Astrocyte (in vitro differentiated cells and primary cell): ENCODE results near the gene KCTD15. TPM values are rescaled to one million over a fixed set of nuclear protein-coding genes. Genes with fewer than 3 reads are reported as not detected.

Experiments
- DNase-seq: peaks from one replicate; pipeline ENCODE4 v3.0.0-alpha.2; 2010; ENCODE audit warnings: low read depth
- FAIRE-seq: peaks from 2 replicates; lab custom pipeline; 2011; peaks lifted over from hg19 to GRCh38; lab: Jason Lieb, UNC
- H2AFZ ChIP-seq: 2 replicates; pipeline ENCODE4 v1.6.0; 2012; ENCODE audit warnings: low read depth, low read length, inconsistent platforms
- H3K27ac ChIP-seq: 2 replicates; pipeline ENCODE4 v1.5.1; 2011; ENCODE audit warnings: low read depth, low read length, inconsistent platforms
- H3K27me3 ChIP-seq: 2 replicates; pipeline ENCODE4 v1.6.0; 2011; ENCODE audit warnings: low read length, inconsistent platforms; ENCODE audit not compliant: insufficient read depth
- H3K36me3 ChIP-seq: 2 replicates; pipeline ENCODE4 v1.5.1; 2011; ENCODE audit warnings: low read length, inconsistent platforms; ENCODE audit not compliant: insufficient read depth
- H3K4me1 ChIP-seq: 2 replicates; pipeline ENCODE4 v1.5.1; 2011; ENCODE audit warnings: low read length, inconsistent platforms; ENCODE audit not compliant: insufficient read depth
- H3K4me2 ChIP-seq: 2 replicates; pipeline ENCODE4 v1.6.0; 2012; ENCODE audit warnings: low read length, inconsistent platforms
- H3K4me3 ChIP-seq: 2 replicates; pipeline ENCODE4 v1.5.1; 2011; ENCODE audit warnings: low read depth, mild to moderate bottlenecking, low read length, inconsistent platforms; ENCODE audit not compliant: insufficient read depth
- H3K79me2 ChIP-seq: 2 replicates; pipeline ENCODE4 v1.6.0; 2012; ENCODE audit warnings: mild to moderate bottlenecking, low read length, inconsistent platforms; ENCODE audit not compliant: insufficient read depth
- H3K9ac ChIP-seq: 2 replicates; pipeline ENCODE4 v1.6.0; 2012; ENCODE audit warnings: mild to moderate bottlenecking, low read length, inconsistent platforms
- H3K9me3 ChIP-seq: 2 replicates; pipeline ENCODE4 v1.5.1; 2012; ENCODE audit warnings: low read depth, mild to moderate bottlenecking, low read length, inconsistent platforms; ENCODE audit not compliant: insufficient read depth
- H4K20me1 ChIP-seq: 2 replicates; pipeline ENCODE4 v1.6.0; 2012; ENCODE audit warnings: low read length, inconsistent platforms; ENCODE audit not compliant: insufficient read depth
- H3K27ac Mint-ChIP-seq: one replicate; pipeline ENCODE4 v1.8.0; 2021; ENCODE audit warnings: mild to moderate bottlenecking, mixed read lengths; ENCODE audit not compliant: unreplicated experiment
- H3K27me3 Mint-ChIP-seq: one replicate; pipeline ENCODE4 v1.8.0; 2021; ENCODE audit warnings: low read depth, mixed read lengths; ENCODE audit not compliant: unreplicated experiment
- H3K36me3 Mint-ChIP-seq: one replicate; pipeline ENCODE4 v1.8.0; 2021; ENCODE audit warnings: low read depth, mixed read lengths; ENCODE audit not compliant: unreplicated experiment
- H3K4me1 Mint-ChIP-seq: one replicate; pipeline ENCODE4 v1.8.0; 2021; ENCODE audit warnings: low read depth, mixed read lengths; ENCODE audit not compliant: unreplicated experiment
- H3K4me3 Mint-ChIP-seq: one replicate; pipeline ENCODE4 v1.8.0; 2021; ENCODE audit warnings: mild to moderate bottlenecking, moderate library complexity, mixed read lengths; ENCODE audit not compliant: unreplicated experiment
- H3K9me3 Mint-ChIP-seq: one replicate; pipeline ENCODE4 v1.8.0; 2021; ENCODE audit warnings: mild to moderate bottlenecking, mixed read lengths; ENCODE audit not compliant: unreplicated experiment
- CTCF ChIP-seq: IDR thresholded peaks from 2 replicates; pipeline ENCODE4 v1.5.1; 2011; ENCODE audit warnings: low read depth, mild to moderate bottlenecking, inconsistent platforms, low read length, moderate library complexity; ENCODE audit not compliant: insufficient read depth
- EZH2 ChIP-seq: IDR thresholded peaks from 2 replicates; pipeline ENCODE4 v1.6.1; 2012; ENCODE audit warnings: mild to moderate bottlenecking, low read length, inconsistent platforms; ENCODE audit not compliant: insufficient read depth
- total RNA-seq: library from RNA; stranded (reverse); gene quantifications from 2 replicates; pipeline ENCODE4 v1.2.1, GENCODE V29; 2021

The KCTD15 gene
- total RNA-seq, 1 donor from 2014 or later: 43.3 TPM

- Histone ChIP-seq H3K4me1 (no peaks in the 10 kb centered on the region), H3K9me3 (no peaks in the 10 kb centered on the region), H3K36me3 (peaks cover 11% of the 10 kb centered on the region), H3K79me2 (peaks cover 5% of the 10 kb centered on the region), H3K9ac (no peak overlapping the region), H4K20me1 (peaks cover 49% of the 10 kb centered on the region), H3K27me3 (no peaks in the 10 kb centered on the region), H3K4me3 (no peak overlapping the region), H3K27ac (no peak overlapping the region), H3K4me2 (no peak overlapping the region), H2AFZ (no peak overlapping the region)
- TF ChIP-seq EZH2 (no peak), CTCF (no peak)
- Mint-ChIP-seq H3K36me3 (peaks cover 20% of the 10 kb centered on the region), H3K27ac (no peak overlapping the region), H3K27me3 (no peaks in the 10 kb centered on the region), H3K4me1 (peaks cover 14% of the 10 kb centered on the region), H3K9me3 (no peaks in the 10 kb centered on the region), H3K4me3 (no peak overlapping the region)
- DNase-seq (no peak), FAIRE-seq (no peak)
These were observed 14.6 kb downstream of the KCTD15 start for GRCh38 chr19:33811246-33811645.

- Histone ChIP-seq H2AFZ (no peak overlapping the region), H3K27ac (no peak overlapping the region), H3K4me1 (no peaks in the 10 kb centered on the region), H4K20me1 (peaks cover 43% of the 10 kb centered on the region), H3K79me2 (no peaks in the 10 kb centered on the region), H3K9me3 (no peaks in the 10 kb centered on the region), H3K36me3 (peaks cover 11% of the 10 kb centered on the region), H3K27me3 (no peaks in the 10 kb centered on the region), H3K4me3 (no peak overlapping the region), H3K4me2 (no peak overlapping the region), H3K9ac (no peak overlapping the region)
- Mint-ChIP-seq H3K36me3 (peaks cover 20% of the 10 kb centered on the region), H3K27me3 (no peaks in the 10 kb centered on the region), H3K4me3 (no peak overlapping the region), H3K9me3 (no peaks in the 10 kb centered on the region), H3K4me1 (peaks cover 14% of the 10 kb centered on the region), H3K27ac (peak overlapping the region; percentile 77)
- no peak for TF ChIP-seq CTCF
- no peak for TF ChIP-seq EZH2
- no peak for DNase-seq
- FAIRE-seq: no peak
These were observed 15.2 kb downstream of the KCTD15 start for GRCh38 chr19:33811736-33812387.
